ENCODE data around the gene ZBTB21.
"Not testable (repeated sequence)": the region's sequence is repeated elsewhere in the genome, so short reads cannot be mapped to it uniquely, and the experiment has no call there.

ZBTB21 gene

DNA sequence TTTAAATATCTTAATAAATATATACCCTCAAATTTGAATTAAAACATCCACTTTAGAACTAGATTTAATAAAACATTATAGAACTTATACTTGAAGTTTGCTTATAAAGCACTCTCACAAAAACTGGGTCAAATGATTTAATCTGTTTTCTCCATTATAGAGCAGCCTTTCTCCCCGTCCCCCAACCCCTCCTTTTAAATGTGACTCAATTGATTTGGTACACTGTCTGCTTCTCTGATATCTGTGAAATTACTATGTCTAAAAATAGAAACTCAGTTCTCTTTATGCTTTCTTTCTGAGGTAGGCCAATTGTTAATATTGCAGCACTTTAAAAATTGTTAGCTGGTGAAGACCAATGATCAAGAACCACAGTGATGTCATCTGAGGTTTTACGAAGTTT is 6.9 kb upstream of the ZBTB21 start:
- DNase-seq, result no peak

DNA sequence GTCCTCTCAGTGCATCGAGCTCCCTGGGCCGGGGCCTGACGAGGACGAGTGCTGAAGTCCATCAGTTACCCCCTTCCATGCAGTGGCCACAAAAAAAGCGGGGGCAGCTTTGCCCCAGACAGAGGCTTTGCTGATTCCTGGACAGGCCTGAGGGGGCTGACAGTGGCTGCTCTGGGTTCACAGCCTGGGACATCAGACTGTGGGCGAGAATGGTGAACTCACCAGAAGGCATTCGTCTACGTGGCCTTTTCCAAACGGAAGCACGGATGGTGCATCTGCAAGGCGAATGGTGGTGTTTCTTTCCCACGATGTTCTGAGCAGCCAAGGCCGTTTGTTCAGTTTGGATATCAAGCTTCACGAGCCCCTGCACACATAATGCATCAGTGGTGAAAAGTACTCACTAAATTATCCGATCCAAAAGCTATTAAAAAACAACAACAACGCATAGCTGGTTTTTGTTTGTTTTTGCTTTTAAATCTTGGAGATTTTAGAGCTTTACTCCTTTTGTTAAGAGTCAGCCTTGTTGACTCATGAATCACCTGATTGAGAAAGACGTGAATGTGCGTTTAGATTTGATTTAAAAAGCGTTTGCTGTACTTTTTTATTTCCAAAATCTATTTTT is 6.3 kb upstream of the ZBTB21 start:
- DNase-seq, result no peak

DNA sequence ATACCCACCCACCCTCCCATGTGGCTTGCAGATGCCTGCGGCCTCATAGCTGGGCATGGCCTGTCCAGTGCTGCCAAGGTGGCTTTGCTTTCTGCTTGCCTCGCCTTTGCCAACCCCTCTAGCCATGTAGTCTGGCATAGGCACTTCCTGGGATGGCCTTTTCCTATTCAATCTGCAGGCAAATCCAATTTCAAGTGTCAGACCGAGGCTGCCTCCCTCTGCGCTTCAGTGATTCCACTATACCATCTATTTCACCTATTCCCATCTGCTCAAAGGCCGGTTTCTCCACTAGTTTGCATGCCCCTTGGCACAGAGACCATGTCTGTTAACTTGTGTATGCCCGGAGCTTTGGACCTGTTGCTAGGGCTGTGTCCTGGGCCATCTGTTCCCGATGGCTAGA is 3.8 kb upstream of the ZBTB21 start:
- DNase-seq, result no peak

DNA sequence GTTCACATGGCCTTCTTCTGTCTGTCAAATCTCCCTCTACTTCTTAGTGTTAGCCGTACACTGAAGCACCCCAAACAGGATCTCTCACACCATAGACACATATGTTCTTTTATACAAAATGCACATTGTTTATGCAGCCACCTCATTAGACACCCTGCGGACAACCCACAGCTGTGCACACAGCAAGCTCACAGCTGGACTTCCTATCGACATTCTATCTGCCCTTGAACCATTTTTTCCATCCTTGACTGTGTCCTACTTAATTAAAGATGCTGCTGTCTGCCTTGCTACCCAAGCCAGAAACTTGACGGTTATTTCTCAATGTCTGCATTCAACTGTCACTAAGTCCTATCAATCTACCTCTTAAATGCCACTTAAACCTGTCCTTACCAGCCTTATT is 3.2 kb upstream of the ZBTB21 start:
- DNase-seq, result peak; percentile 14

- DNase-seq, result no peak
Measured at GRCh38 chr21:42012763-42013329, 2.7 kb upstream of the ZBTB21 start.

DNA sequence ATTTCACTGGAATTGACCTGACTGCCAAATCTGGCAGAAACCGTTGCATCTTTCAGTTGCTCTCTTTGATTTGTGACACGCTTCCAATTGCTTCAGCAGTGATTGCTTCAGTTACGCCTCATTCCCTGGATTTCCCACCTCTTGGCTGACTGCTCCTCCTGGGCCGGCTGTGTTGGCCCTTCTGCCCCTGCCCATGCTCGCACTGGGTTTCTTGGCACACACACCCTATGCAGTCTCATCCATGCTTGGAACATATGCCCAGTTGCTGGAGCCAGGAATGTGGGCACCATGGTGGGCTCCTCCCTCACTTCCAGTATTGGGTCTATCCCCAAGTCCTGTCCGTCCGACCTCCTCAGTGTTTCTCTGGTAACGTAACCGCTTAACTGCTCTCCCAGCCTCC is 2.2 kb upstream of the ZBTB21 start:
- no peak for DNase-seq

DNA sequence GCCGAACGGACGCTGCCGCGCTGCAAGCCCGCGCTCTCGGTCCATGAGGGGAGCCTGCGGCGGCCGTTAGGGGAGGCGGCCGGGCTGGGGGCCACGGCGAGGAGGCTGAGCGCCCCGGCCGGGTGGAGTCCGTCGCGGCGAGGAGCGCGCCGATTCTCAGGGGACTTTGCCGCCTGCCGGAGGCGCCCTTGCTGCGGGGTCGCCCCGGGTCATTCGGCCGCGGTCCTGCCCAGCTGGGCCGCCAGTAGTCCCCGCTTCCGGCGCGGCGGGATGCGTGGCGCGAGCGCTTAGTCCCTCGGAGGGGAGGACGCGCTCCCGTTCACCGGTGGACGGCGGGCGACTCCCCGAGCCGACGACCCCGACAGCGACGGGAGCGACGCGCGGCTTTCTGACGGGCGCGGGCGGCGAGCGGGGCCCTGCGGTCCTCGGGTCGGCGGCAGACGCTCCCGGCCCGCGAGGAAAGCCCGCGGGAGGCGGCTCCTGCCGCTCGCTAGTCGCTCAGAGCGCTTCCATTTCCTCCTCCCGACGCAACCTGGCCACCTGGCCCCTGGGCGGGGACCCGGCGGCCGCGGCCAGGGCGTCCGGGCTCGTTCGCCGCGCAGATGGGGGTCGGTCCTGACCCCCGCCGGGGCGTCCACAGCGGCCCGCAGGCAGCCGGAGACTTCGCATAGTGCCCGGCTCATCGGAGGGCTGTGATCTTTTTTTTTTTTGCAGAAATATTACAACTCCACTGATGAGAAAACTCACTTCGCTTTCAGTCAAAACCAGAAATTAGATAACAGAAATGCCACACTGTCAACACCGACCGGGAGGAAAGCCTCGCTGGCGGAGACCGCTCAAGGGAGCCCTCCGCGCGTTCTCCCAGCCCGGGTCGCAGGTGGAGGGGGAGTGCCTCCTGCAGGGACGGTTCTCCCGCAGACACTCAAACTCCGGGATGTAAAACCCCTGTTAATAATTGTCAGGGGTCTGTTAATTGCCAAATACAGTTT is 641 bp upstream of the ZBTB21 start:
- DNase-seq, result no peak

DNA sequence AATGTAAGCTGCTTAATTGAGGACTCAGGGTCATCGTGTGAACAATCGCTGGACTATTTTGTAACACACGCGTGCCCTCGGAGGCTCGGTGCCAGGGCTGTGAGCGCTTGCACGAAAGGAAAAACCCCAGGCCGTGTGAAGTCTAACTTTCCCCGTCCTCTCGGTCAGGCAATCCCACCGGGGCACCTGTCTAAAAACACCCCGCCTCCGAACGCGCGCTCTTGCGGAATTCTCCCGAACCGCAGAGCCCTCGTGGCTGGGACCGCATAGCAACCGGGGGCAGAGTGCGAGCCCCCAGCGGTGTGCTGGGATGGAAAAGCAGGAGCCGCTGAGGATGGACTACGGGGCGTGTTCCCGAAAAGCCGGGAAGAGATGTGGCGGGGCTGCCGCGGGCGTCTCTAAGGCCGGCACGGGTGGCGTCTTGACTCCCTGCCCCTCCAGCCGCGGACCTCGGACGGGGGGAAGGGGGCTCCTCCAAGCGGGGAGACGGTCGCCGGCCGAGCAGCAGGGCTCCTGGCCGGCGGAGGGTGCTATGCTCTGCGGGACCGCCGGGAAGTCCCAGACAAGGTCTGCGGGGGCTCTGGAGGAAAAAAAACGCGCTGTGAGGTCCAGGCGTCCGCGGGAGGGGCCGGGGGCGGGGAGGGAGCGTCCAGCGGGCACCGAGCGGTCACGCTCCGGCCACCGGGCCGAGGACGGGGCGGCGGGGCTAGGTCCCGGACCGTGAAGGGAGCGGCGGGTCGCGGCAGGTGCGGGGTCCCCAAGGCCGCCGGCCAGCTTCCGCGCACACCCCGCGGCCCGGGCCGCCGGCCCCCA is 936 bp downstream of the ZBTB21 start:
- no peak for DNase-seq

DNA sequence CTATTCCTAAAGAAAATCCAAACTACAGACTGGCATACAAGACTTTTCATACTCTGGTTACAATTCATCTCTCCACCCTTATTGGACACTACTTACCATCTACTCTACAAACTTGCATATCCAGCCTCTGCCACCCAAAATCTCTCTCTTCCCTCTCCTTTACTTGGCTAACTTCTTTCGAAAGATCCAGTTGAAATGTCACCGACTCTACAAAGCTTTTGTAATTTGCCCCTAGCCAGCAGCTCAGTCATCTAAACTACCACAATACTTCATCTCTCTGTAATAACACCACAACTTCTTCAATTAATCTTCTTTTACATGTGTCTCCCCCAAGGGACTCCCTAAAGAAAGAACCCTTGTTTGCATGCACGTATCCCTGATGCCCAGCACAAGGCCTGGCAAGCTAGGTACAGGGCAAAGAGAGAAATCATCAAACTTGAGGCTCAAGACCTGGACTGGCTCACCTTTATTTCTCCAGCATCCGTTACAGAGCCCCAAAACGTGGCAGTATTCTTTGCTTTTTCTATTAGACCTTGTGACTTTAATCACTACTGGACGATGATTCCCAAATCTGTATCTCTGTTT is 2.7 kb downstream of the ZBTB21 start:
- no peak for DNase-seq

GRCh38 chr21:42006765-42007164 is 3.4 kb downstream of the ZBTB21 start:
- DNase-seq, result no peak

DNA sequence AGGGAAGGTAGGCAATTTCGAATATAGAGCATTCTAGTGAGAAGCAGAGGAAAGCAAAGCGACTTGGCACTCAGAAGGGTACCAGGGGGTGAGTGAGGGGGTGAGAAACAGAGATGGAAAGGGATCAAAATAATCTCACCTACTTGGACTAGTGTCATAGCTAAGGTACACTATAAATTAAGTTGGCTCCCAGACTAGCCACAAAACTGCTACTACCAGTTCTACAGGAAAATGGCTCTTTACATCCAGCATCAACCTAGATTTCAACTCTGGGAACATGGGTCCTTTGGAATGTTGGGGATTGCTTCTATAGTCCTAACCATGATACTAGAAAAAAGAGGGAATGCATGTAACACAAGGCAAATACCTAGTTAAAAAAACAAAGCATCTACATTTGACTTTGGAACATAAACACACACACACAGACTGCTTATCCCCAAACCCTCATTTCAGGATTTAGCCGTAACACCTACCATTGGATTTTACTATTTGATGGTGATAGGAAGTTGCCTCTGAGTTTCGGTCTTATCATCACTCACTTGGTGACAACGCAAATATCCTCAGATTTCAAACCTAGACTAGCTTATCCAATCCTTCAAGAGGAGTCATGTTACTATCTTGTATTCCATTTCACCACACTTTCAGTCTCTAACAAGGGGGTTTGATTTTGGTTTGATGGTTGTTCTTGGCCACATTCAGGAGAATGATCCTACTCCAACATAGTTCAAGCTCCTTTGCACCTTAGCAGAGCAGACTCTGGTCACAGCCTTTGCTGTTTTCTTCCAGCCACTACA is 5.6 kb downstream of the ZBTB21 start:
- no peak for DNase-seq

GRCh38 chr21:42003051-42003461 is 7.1 kb downstream of the ZBTB21 start:
- DNase-seq, result no peak

GRCh38 chr21:42002421-42002958 is 7.7 kb downstream of the ZBTB21 start:
- no peak for DNase-seq

DNA sequence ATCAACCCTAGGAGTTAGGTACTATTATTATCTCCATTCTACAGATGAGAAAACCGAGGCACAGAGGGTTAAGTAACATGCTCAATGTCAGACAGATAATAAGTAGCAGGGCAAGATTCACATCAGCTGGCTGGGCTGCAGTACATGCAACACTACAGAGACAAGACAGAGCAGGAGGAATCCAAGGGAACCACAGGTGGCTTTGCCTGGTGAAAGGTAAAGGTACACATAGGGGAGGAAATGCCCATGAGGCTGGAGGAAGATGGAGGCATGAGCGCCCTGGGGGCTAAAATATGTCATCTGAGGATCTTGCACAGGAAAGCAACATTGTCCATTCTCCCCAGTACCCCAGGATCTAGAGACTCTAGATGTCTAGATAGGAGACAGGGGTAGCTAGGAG is 8.4 kb downstream of the ZBTB21 start:
- no peak for DNase-seq

GRCh38 chr21:42000908-42001307 is 9.3 kb downstream of the ZBTB21 start:
- DNase-seq, result no peak

- no peak for DNase-seq
Measured at GRCh38 chr21:41997657-41998056, 12.5 kb downstream of the ZBTB21 start.

DNA sequence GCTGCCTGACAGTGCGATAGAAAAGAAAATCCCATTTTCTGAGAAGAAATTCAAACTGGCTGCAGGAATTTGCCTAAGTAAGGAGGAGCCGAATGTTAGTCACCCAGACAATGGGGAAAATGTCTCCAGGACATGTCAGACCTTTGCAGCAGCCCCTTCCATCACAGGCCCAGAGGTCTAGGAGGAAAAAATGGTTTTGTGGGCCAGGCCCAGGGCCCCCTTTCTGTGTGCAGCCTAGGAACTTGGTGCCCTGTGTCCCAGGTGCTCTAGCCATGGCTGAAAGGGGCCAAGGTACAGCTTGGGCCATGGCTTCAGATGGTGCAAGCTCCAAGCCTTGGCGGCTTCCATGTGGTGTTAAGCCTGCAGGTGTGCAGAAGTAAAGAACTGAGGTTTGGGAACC is 14.6 kb downstream of the ZBTB21 start:
- DNase-seq, result no peak

DNA sequence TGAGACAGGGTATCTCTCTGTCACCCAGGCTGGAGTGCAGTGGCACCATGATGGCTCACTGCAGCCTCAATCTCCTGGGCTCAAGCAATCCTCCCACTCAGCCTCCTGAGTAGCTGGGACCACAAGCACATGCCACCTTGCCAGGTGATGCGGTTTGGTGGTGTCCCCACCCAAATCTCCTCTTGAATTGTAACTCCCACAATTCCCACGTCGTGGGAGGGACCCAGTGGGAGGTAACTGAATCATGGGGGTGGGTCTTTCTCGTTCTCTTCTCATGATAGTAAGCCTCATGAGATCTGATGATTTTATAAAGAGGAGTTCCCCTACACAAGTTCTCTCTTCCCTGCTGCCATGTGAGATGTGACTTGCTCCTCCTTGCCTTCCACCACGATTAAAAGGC is 15.5 kb downstream of the ZBTB21 start:
- not testable (repeated sequence) for DNase-seq

DNA sequence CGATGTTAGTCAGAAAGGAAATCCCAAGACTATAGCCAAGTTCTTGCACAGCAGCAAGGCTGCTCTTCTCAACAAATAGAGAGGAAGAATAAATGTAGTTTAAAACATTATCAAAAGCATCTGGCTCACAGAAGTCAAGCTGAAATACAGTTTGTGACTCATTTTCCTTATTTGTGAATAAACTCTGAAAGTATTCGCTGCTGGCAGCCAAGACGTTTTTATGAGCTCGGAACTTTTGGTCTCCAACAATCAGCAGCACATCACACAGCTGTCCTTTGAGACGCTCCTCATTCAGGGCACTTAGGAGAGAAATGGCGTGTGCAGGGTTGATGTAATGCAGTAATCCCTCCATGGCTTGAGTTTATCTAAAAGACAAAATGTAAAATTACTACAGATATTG is 16.4 kb downstream of the ZBTB21 start:
- no peak for DNase-seq

DNA sequence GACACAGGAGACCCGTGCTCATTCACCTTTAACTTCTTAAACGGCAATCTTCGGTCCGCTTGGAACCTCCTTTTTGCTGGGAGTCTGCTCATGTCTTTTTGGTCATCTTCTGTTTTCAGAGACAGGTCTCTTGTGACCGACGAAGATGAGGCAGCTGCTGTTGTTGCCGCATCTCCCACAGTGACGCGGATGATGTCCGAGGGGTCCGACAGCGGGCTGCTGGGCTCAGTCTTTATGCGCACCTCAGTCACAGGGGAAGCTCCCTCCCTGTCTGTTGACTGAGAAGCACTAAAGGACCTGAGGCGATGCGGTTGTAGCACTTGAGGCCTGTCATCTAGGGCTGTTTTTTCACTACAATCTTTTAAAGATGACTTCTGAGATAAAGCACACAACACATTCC is 17.6 kb downstream of the ZBTB21 start:
- DNase-seq, result no peak

DNA sequence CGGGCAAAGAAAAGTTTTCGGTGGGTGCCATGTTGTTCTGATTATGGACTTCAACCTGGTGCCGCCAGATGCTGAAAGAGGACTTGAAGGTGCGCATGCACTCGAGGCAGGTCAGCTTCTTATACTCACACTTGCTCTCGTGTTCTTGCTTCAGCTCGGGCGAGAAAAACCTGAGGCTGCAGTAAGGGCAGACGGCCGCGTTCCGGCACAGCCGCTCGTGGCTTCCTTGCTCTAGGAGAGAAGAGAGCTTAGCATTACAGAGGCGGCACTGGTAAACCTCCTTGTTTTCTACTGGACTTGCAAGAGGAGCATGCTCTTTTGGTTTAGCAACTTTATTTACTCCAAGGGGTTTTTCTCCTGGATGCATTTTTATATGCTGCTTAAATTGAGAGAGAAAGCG is 18.5 kb downstream of the ZBTB21 start:
- DNase-seq, result no peak

GRCh38 chr21:41989698-41990097 is 20.5 kb downstream of the ZBTB21 start:
- DNase-seq, result no peak
